OCI-LY1 (cell line): ENCODE measurements around the gene RUBCN.

ENCODE experiments used
- EZH2 ChIP-seq: fragments of 200-600 bp; sonication (generic), shearing (Covaris generic); IDR thresholded peaks from 2 replicates; pipeline ENCODE4 v1.8.0; 2017; ENCODE audit warnings: borderline replicate concordance, mixed run types, mild to moderate bottlenecking, antibody characterized with exemption, low read length, moderate library complexity, mixed read lengths
- TF ChIP-seq, protein P1 (sequence below): fragments of 200-600 bp; sonication (generic), shearing (Covaris generic); IDR thresholded peaks from 2 replicates; pipeline ENCODE4 v1.5.1; 2017; ENCODE audit warnings: mild to moderate bottlenecking, antibody characterized with exemption, low read length, moderate library complexity, mixed read lengths

DNA sequence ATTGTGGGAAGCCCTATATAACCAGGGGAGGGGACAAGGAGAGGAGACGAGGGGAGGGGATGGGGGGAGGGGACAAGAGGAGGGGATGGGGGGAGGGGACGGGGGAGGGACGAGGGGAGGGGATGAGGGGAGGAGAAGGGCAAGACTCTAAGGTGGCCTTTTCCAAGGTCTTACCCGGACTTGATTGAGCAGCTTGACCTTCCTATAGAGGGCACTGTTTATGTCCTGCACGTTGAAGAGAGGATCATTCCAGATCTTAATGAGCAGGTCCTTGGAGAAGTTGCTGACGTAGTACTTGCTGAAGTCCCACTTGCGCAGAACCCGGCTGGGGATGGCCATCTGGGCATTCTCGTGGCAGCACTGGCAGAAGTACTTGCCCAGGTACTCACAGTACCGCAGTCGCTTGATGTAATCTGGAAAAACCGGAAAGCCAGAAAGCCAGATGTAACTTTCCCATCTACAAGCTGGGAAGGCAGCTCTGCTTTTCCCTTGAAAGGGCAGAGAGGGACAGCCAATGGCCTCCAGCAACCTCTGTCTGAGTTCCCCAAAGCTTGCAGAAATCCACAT lies 55.7 kb downstream of the RUBCN start:
- TF ChIP-seq, protein P1, sequence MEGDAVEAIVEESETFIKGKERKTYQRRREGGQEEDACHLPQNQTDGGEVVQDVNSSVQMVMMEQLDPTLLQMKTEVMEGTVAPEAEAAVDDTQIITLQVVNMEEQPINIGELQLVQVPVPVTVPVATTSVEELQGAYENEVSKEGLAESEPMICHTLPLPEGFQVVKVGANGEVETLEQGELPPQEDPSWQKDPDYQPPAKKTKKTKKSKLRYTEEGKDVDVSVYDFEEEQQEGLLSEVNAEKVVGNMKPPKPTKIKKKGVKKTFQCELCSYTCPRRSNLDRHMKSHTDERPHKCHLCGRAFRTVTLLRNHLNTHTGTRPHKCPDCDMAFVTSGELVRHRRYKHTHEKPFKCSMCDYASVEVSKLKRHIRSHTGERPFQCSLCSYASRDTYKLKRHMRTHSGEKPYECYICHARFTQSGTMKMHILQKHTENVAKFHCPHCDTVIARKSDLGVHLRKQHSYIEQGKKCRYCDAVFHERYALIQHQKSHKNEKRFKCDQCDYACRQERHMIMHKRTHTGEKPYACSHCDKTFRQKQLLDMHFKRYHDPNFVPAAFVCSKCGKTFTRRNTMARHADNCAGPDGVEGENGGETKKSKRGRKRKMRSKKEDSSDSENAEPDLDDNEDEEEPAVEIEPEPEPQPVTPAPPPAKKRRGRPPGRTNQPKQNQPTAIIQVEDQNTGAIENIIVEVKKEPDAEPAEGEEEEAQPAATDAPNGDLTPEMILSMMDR: no peak
- TF ChIP-seq EZH2: no peak
